Urinary bladder (tissue), 4 donors: Measurements from ENCODE around the gene P2RX6. TPM values are rescaled to one million over a fixed set of nuclear protein-coding genes. Genes with fewer than 3 reads are reported as not detected.

Experiments
- DNase-seq: peaks from one replicate; pipeline ENCODE4 v3.0.0-alpha.2; 2015; ENCODE audit errors: extremely low spot score
- H3K27ac ChIP-seq: one replicate; pipeline ENCODE4 v1.5.1; 2013; ENCODE audit warnings: low read depth, mild to moderate bottlenecking, moderate library complexity
- H3K36me3 ChIP-seq: one replicate; pipeline ENCODE4 v1.6.1; 2013; ENCODE audit warnings: mild to moderate bottlenecking, moderate library complexity; ENCODE audit not compliant: insufficient read depth
- H3K4me1 ChIP-seq: one replicate; pipeline ENCODE4 v1.6.1; 2013; ENCODE audit warnings: mild to moderate bottlenecking, moderate library complexity; ENCODE audit not compliant: insufficient read depth
- H3K4me3 ChIP-seq: one replicate; pipeline ENCODE4 v1.5.1; 2013; ENCODE audit warnings: low read depth, low read length
- WGBS: extraction: QIAGEN DNeasy Blood & Tissue Kit; methylation state at CpG from one replicate; pipeline ENCODE4 v1.1.7; 2013; 5-methylcytosine and 5-hydroxymethylcytosine counted together
- polyA plus RNA-seq: library from polyadenylated mRNA; stranded (reverse); fragments of 200-250 nt; gene quantifications from one replicate; pipeline ENCODE4 v1.2.3, GENCODE V29; 2013
- total RNA-seq: library from RNA; depleted of rRNA; stranded (reverse); fragments of >200 nt; gene quantifications from one replicate; pipeline ENCODE4 v1.2.3, GENCODE V29; 2014
- donor health status: healthy with polysubstance abuse.
- donor health status: healthy.

P2RX6 gene
- total and polyA plus RNA-seq, 2 donors: 0.74 to 0.96 TPM

- H3K4me1 ChIP-seq: no peaks in the 10 kb centered on the region
- peak overlapping the region; percentile 4 for H3K27ac ChIP-seq
- H3K4me3 ChIP-seq: no peak overlapping the region
- no peak for DNase-seq
- no peaks in the 10 kb centered on the region for H3K36me3 ChIP-seq
- 71% methylated on average over 8 of the region's 8 CpGs for WGBS
These were observed 10.3 kb downstream of the P2RX6 start for GRCh38 chr22:21025266-21025665.

GRCh38 chr22:21025763-21026755 lies 11.1 kb downstream of the P2RX6 start:
- Histone ChIP-seq H3K4me1 (no peaks in the 10 kb centered on the region), H3K36me3 (no peaks in the 10 kb centered on the region), H3K27ac (peak overlapping the region; percentile 4), H3K4me3 (no peak overlapping the region)
- no peak for DNase-seq
- 85% methylated on average over 27 of the region's 27 CpGs for WGBS

- Histone ChIP-seq H3K36me3 (no peaks in the 10 kb centered on the region), H3K4me1 (no peaks in the 10 kb centered on the region), H3K27ac (no peak overlapping the region), H3K4me3 (no peak overlapping the region)
- no peak for DNase-seq
- WGBS: 62% methylated on average over 14 of the region's 14 CpGs
These were observed 12.1 kb downstream of the P2RX6 start for GRCh38 chr22:21026783-21027692.

GRCh38 chr22:21028277-21029251 lies 13.6 kb downstream of the P2RX6 start:
- DNase-seq: no peak
- WGBS: 95% methylated on average over 13 of the region's 13 CpGs
- H3K4me1 ChIP-seq: no peaks in the 10 kb centered on the region

GRCh38 chr22:21029486-21030025 lies 14.6 kb downstream of the P2RX6 start:
- DNase-seq: no peak
- H3K4me3 ChIP-seq: no peak overlapping the region
- 66% methylated on average over 12 of the region's 12 CpGs for WGBS
- H3K4me1 ChIP-seq: no peaks in the 10 kb centered on the region
- H3K36me3 ChIP-seq: no peaks in the 10 kb centered on the region
- no peak overlapping the region for H3K27ac ChIP-seq

More at GRCh38 chr22:21028277-21029251, 13.6 kb downstream of the P2RX6 start:
- no peaks in the 10 kb centered on the region for H3K36me3 ChIP-seq
- H3K4me3 ChIP-seq: no peak overlapping the region
- no peak overlapping the region for H3K27ac ChIP-seq

GRCh38 chr22:21030032-21030431 lies 15.1 kb downstream of the P2RX6 start:
- Histone ChIP-seq H3K27ac (no peak overlapping the region), H3K4me3 (no peak overlapping the region), H3K36me3 (no peaks in the 10 kb centered on the region), H3K4me1 (no peaks in the 10 kb centered on the region)
- no peak for DNase-seq
- 93% methylated on average over 15 of the region's 15 CpGs for WGBS

- H3K36me3 ChIP-seq: no peaks in the 10 kb centered on the region
- no peak for DNase-seq
- 94% methylated on average over 40 of the region's 40 CpGs for WGBS
- H3K27ac ChIP-seq: no peak overlapping the region
- no peak overlapping the region for H3K4me3 ChIP-seq
- H3K4me1 ChIP-seq: no peaks in the 10 kb centered on the region
These were observed 15.9 kb downstream of the P2RX6 start for GRCh38 chr22:21030621-21031544.

GRCh38 chr22:21031545-21032036 lies 16.6 kb downstream of the P2RX6 start:
- Histone ChIP-seq H3K27ac (no peak overlapping the region), H3K4me3 (no peak overlapping the region), H3K36me3 (no peaks in the 10 kb centered on the region), H3K4me1 (no peaks in the 10 kb centered on the region)
- WGBS: 86% methylated on average over 18 of the region's 18 CpGs
- DNase-seq: no peak

- no peak for DNase-seq
- WGBS: 7% methylated on average over 59 of the region's 59 CpGs
- H3K36me3 ChIP-seq: no peaks in the 10 kb centered on the region
- no peak within 1 kb of the TSS for H3K27ac ChIP-seq
- no peaks in the 10 kb centered on the region for H3K4me1 ChIP-seq
- H3K4me3 ChIP-seq: peak within 1 kb of the TSS; percentile 16
These were observed 17.3 kb downstream of the P2RX6 start, which contains the start of gene SLC7A4 for GRCh38 chr22:21032037-21032867. TSS of gene SLC7A4 (minus strand) at chr22:21032561. CDS start at chr22:21031812, 749 bp downstream.

- WGBS: 77% methylated on average over 12 of the region's 12 CpGs
- no peaks in the 10 kb centered on the region for H3K36me3 ChIP-seq
- DNase-seq: no peak
- H3K4me1 ChIP-seq: no peaks in the 10 kb centered on the region
- no peak overlapping the region for H3K4me3 ChIP-seq
- H3K27ac ChIP-seq: no peak overlapping the region
These were observed 18.1 kb downstream of the P2RX6 start for GRCh38 chr22:21032868-21033688.
